Activated T-helper 1 cell treated with anti-CD3 and anti-CD28 coated beads, Interleukin-12 subunit alpha, Interleukin-12 subunit beta, Interleukin-2, Interleukin-4 antibody, amounts not matched to agents 30 ng/mL and 10 ng/mL and 1 ng/mL, durations not matched to agents 14 hours and 24 hours and 36 hours (primary cell): ENCODE data around the gene UGT3A1. TPM values are rescaled to one million over a fixed set of nuclear protein-coding genes. Genes with fewer than 3 reads are reported as not detected.
"Not testable (repeated sequence)": the region's sequence is repeated elsewhere in the genome, so short reads cannot be mapped to it uniquely, and the experiment has no call there.

Experiments
- DNase-seq: peaks from one replicate; pipeline ENCODE4 v3.0.0; 2021; ENCODE audit warnings: low spot score
- H3K27ac Mint-ChIP-seq: one replicate; pipeline ENCODE4 v1.8.0; 2021; ENCODE audit warnings: mild to moderate bottlenecking, mixed read lengths
- H3K27me3 Mint-ChIP-seq: one replicate; pipeline ENCODE4 v1.8.0; 2022; ENCODE audit warnings: mild to moderate bottlenecking, moderate library complexity, mixed read lengths; ENCODE audit not compliant: insufficient read depth
- H3K36me3 Mint-ChIP-seq: one replicate; pipeline ENCODE4 v1.8.0; 2021; ENCODE audit warnings: low read depth, mixed read lengths
- H3K4me1 Mint-ChIP-seq: one replicate; pipeline ENCODE4 v1.8.0; 2021; ENCODE audit warnings: low read depth, mixed read lengths
- H3K4me3 Mint-ChIP-seq: one replicate; pipeline ENCODE4 v1.8.0; 2021; ENCODE audit warnings: mild to moderate bottlenecking, moderate library complexity, mixed read lengths
- H3K9me3 Mint-ChIP-seq: one replicate; pipeline ENCODE4 v1.8.0; 2021; ENCODE audit warnings: mixed read lengths
- intact Hi-C: fragments of 100-400 bp; cut with micrococcal nuclease; formaldehyde crosslinking; loops from one replicate; pipeline ENCODE4 v1.15.1; 2024
- total RNA-seq: library from RNA; stranded (reverse); gene quantifications from 2 replicates; pipeline ENCODE4 v1.2.3, GENCODE V29; 2022

UGT3A1 gene, protein sequence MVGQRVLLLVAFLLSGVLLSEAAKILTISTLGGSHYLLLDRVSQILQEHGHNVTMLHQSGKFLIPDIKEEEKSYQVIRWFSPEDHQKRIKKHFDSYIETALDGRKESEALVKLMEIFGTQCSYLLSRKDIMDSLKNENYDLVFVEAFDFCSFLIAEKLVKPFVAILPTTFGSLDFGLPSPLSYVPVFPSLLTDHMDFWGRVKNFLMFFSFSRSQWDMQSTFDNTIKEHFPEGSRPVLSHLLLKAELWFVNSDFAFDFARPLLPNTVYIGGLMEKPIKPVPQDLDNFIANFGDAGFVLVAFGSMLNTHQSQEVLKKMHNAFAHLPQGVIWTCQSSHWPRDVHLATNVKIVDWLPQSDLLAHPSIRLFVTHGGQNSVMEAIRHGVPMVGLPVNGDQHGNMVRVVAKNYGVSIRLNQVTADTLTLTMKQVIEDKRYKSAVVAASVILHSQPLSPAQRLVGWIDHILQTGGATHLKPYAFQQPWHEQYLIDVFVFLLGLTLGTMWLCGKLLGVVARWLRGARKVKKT
- not detected in 2 replicates for total RNA-seq

DNA sequence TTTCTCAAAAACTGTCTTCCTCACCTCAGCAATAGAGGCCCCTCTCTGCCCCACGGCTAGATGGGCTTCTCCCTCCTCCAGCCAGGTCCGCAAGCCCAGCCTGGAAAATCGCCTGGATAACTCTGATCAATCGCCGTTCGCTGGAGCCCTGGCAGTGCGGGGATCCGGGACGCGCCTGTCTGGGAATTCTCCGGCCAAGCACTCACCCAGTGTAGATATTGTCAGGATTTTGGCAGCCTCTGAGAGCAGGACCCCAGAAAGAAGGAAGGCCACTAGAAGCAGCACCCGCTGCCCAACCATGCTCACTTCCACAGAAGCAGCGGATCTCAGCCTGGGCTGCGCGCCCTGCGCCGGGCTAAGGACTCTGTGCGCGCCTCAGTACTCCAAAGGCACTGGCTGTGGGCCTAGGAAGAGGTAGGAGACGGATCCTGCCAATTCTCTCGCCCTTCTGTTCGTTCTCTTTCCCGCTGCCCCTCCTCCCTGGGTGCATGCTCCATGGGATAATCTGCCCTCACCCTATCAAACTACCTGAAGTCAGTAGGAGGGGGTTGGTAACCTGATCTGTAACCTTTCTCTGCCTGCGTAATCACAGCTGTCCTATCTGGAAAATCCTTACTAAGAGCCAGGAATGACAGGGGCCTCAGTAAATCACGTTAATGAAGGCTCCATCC is at the start of gene UGT3A1:
Gene UGT3A1, minus strand, starts transcription at position 450 of the 671 bp plus-strand sequence. Its CDS starts 150 bp downstream, at position 300.
- Mint-ChIP-seq H3K4me3 (no peak within 1 kb of the TSS), H3K27me3 (peaks cover 3% of the 10 kb centered on the region), H3K27ac (no peak within 1 kb of the TSS), H3K9me3 (no peaks in the 10 kb centered on the region), H3K36me3 (no peaks in the 10 kb centered on the region), H3K4me1 (no peaks in the 10 kb centered on the region)
- DNase-seq, result no peak
- intact Hi-C loops, result no loop called here

DNA sequence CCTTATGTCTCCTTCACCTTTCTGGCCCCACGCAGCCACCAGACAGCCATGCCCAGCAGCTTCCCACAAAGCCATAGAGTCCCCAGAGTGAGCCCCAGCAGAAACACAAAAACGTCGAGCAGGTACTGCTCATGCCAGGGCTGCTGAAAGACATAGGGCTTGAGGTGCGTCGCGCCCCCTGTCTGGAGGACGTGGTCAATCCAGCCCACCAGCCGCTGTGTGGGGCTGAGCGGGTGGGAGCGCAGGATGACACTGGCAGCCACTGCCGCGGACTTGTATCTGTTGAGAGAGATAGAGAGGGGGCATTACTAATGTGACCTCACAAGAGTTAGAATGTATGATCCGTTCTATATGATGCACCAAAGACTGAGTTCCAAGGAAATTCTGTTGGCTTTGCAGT is 44.5 kb upstream of the UGT3A1 start:
- Mint-ChIP-seq H3K9me3 (no peaks in the 10 kb centered on the region), H3K27me3 (no peaks in the 10 kb centered on the region), H3K27ac (no peak overlapping the region), H3K36me3 (no peaks in the 10 kb centered on the region), H3K4me1 (no peaks in the 10 kb centered on the region), H3K4me3 (no peak overlapping the region)
- intact Hi-C loops, result no loop called here
- DNase-seq, result no peak

DNA sequence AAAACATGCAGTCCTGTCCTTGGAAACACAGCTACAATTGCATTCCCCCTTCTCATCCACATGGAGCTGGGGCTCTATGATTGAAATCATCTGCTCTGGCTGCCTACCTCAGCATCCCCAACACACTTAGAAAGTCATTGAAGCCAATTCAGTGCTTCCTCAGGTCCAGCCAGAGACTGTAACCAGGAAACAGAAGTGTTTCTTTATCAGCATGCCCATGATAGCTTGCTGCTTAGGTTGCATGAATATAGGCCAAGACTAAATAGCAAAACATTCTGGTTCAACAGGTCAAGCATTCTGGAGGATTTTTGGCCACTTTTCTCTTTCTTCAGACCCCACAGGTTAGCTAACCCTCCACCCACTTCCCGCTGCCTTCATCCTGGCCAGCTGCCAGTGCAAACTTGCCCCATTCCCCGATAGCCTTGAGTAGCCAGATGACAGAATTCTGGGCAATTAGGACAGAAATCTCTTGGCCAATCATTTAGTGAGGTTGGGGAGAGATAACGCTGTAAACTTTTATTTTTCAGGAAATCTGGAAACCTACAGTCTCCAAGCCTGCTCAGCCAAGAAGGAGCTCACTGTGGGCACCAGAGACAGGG is 43.4 kb upstream of the UGT3A1 start:
- H3K9me3 Mint-ChIP-seq, DNase-seq, H3K27me3 Mint-ChIP-seq, H3K36me3 Mint-ChIP-seq, H3K4me3 Mint-ChIP-seq, H3K27ac Mint-ChIP-seq, H3K4me1 Mint-ChIP-seq, intact Hi-C loops: not testable (repeated sequence)

DNA sequence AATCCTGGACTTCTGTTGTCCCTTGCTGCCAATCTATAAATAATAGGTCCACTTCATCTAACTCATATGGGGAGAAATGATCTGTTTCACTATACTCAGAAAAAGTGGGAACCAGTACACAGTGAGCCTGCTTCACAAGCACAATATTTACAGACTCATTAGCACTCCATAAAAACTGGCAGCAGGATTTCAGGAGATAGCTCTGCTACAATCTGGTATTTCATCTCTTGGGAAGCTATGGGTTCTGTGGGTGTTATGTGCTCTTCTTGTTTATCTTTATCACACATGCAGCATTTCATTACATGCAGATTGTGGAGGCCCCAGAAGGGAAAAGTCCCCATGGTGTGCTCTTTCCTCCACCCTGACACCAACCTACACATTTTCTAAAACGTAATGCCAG is 42.3 kb upstream of the UGT3A1 start:
- DNase-seq, result no peak
- H3K27ac Mint-ChIP-seq, result no peak overlapping the region
- no peaks in the 10 kb centered on the region for H3K36me3 Mint-ChIP-seq
- intact Hi-C loops, result no loop called here
- H3K9me3 Mint-ChIP-seq, result no peaks in the 10 kb centered on the region
- H3K4me1 Mint-ChIP-seq, result no peaks in the 10 kb centered on the region
- no peak overlapping the region for H3K4me3 Mint-ChIP-seq
- no peaks in the 10 kb centered on the region for H3K27me3 Mint-ChIP-seq

DNA sequence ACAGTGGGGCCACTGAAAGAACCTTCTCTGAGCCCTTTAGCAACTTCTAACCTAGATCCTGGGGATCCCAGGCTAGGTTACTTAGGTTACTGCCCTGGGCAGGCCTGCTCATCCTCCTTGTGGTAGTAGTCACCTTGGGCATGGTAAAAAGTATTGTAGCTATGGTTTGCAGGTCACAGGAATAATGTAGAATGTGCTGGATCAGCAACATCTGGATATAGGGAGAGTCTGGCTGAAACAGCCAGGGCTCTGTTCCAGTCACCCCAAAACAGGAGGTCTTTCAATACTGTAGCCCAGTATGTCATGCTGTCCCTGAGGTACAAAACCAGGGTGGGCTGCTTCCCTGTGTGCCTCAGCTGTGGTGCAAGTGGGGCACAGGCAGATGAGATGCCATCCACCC is 41.9 kb upstream of the UGT3A1 start:
- Mint-ChIP-seq H3K27ac (no peak overlapping the region), H3K36me3 (no peaks in the 10 kb centered on the region), H3K4me3 (no peak overlapping the region), H3K4me1 (no peaks in the 10 kb centered on the region), H3K9me3 (no peaks in the 10 kb centered on the region), H3K27me3 (peaks cover 1% of the 10 kb centered on the region)
- intact Hi-C loops, result no loop called here
- DNase-seq, result no peak

DNA sequence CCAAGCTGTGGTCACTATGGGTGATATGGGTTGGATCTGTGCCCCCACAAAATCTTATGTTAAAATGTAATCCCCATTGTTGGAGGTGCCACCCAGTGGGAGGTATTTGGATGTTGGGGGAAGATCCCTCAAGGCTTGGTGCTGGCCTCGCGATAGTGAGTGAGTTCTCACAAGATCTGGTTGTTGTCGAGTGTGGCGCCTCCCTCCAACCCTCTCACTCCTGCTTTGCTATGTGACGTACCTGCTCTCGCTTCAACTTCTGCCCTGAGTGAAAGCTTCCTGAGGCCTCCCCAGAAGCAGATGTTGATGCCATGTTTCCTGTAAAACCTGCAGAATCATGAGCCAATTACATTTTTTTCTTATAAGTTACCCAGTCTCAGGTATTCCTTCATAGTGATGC is 40.0 kb upstream of the UGT3A1 start:
- Mint-ChIP-seq H3K4me3 (no peak overlapping the region), H3K27me3 (peaks cover 2% of the 10 kb centered on the region), H3K4me1 (no peaks in the 10 kb centered on the region), H3K9me3 (no peaks in the 10 kb centered on the region), H3K36me3 (no peaks in the 10 kb centered on the region), H3K27ac (no peak overlapping the region)
- DNase-seq, result no peak
- intact Hi-C loops, result no loop called here

DNA sequence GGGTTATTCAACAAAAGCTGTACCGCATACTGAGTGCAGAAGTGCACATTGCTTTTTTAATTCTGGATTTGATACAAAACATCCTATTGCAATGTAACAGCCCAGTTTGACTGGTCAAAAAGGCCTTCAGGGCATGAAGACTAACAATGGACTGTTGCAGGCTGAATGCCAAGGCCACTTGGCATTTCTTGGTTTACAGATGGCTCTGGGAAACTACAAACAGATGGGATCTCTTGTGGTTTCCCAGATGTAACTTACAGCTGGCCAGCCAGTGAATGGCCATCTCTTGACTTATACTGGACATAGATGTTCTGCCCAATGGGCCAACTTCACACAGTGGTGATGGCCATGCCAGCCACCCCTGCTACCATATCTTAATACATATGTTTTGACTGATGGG is 38.7 kb upstream of the UGT3A1 start:
- intact Hi-C loops, result no loop called here
- Mint-ChIP-seq H3K9me3 (peaks cover 4% of the 10 kb centered on the region), H3K4me1 (no peaks in the 10 kb centered on the region), H3K27ac (no peak overlapping the region), H3K36me3 (no peaks in the 10 kb centered on the region), H3K4me3 (no peak overlapping the region), H3K27me3 (peaks cover 4% of the 10 kb centered on the region)
- no peak for DNase-seq

DNA sequence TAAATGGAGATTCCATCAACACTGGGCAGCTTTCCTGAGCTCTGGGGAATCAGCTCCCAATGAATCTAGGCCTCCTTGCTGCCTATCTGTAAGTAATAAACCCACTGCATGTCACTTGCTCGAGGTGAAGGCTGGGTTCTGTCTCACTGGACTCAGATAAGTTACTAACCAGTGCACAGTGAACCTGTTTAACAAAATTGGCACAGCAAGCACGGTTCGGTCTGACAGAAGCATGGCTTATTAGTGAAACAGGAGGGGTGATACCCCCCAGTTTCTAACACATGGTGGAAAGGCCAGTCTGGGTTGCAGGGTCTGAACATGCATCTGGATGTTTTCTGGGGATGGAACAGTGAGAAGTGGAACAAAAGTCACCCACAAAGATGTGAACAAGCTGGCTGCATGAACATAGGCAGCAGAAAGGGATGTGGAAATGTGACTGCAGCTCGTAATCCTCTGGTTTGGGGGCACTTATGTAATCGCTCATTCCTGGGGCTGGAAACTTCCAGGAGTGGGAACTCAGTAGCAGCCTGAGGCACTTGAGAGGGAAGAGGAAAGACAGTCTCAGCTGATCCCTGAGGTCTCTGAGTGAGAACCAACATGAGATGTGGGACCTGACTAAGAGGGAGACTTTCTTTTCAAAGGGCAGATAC is 37.8 kb upstream of the UGT3A1 start:
- no peak for DNase-seq
- no peaks in the 10 kb centered on the region for H3K4me1 Mint-ChIP-seq
- H3K36me3 Mint-ChIP-seq, result no peaks in the 10 kb centered on the region
- H3K9me3 Mint-ChIP-seq, result peaks cover 4% of the 10 kb centered on the region
- H3K27me3 Mint-ChIP-seq, result peaks cover 4% of the 10 kb centered on the region
- intact Hi-C loops, result no loop called here
- H3K4me3 Mint-ChIP-seq, result no peak overlapping the region
- no peak overlapping the region for H3K27ac Mint-ChIP-seq

DNA sequence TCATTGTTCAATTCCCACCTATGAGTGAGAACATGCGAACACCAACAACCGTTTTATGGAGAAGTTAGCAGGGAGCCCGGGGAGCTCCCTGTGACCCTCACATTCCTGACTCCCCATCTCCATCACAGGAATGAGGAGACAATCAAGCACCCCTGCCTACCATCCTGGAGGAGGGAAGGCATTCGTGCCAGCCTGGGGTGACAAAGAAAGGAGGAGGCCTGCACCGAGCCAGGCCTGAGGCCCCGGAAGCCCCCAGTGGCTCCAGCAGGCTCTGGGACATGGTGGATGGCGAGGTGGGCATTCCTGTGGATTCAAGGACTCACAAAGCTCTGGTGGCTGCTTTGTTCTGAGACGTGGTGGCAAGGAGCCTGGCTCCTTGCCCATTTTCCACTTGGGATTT is 36.5 kb upstream of the UGT3A1 start:
- Mint-ChIP-seq H3K36me3 (no peaks in the 10 kb centered on the region), H3K4me3 (no peak overlapping the region), H3K4me1 (no peaks in the 10 kb centered on the region), H3K9me3 (peaks cover 4% of the 10 kb centered on the region), H3K27me3 (peaks cover 4% of the 10 kb centered on the region), H3K27ac (no peak overlapping the region)
- no peak for DNase-seq
- intact Hi-C loops, result no loop called here

DNA sequence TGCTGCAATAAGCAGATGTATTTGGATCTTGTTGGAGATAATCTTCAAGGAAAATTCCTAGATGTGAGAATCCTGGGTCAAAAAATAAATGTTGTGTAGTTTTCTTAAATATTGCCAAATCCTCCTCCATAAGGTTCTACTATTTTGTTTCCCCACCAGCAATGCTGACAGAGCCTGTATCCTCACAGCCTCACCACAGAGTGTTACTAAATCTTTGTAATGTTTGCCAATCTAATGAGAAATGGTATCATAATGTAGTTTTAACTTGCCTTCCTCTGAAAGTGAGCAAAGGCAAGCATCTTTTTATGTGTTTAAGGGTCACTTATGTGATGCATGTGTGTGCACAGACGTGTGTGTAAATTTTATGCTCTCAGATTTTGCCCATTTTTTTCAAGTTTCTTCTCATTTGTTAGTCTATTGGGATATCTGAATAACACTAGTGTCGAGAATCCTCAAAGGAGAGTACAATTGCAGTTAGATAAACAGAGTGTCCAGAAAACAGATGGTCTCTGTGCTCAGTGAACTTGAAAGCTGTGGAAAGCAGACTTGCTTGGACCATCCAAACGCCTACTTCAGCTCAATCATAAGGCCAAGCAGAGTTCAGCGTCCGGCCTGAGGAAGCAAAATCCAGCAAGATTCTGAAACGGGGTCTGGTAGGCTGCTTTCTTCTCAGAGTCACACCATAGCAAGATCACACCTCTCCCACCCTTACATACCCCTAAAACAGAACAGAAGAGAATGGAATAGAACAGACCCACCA is 35.7 kb upstream of the UGT3A1 start:
- DNase-seq, result no peak
- Mint-ChIP-seq H3K36me3 (no peaks in the 10 kb centered on the region), H3K4me3 (no peak overlapping the region), H3K4me1 (no peaks in the 10 kb centered on the region), H3K9me3 (peaks cover 4% of the 10 kb centered on the region), H3K27me3 (peaks cover 4% of the 10 kb centered on the region), H3K27ac (no peak overlapping the region)
- intact Hi-C loops, result no loop called here

DNA sequence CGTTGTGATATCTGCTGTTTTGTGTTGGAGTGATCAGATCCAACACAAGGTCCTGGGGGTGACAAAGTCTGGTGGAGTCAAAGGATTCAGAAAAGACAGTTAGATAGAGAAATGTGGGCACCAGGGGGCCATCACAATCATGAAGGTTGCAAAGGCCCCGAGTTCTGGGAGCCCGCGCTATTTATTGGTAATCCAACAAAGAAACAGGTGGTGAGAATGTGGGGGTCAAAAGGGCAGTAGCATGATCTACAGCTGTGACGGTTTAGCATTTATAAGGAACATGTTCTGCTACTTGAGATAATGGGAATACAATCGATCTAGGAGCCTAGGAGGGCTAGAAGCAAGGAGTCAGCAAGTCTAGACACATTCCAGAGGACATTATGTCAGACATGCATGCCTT is 31.1 kb upstream of the UGT3A1 start:
- intact Hi-C loops, H3K27ac Mint-ChIP-seq, DNase-seq, H3K9me3 Mint-ChIP-seq, H3K4me3 Mint-ChIP-seq, H3K36me3 Mint-ChIP-seq, H3K4me1 Mint-ChIP-seq, H3K27me3 Mint-ChIP-seq: not testable (repeated sequence)

DNA sequence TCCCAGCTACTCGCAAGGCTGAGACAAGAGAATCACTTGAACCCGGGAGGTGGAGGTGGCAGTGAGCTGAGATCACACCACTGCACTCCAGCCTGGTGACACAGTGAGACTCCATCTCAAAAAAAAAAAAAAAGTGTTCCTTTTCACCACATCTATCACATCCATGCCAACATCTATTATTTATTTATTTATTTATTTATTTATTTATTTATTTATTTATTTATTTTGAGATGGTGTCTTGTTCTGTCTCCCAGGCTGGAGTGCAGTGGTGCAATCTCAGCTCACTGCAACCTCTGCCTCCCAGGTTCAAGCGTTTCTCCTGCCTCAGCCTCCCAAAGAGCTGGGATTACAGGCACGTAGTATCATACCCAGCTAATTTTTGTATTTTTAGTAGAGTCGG is 28.4 kb upstream of the UGT3A1 start:
- intact Hi-C loops, DNase-seq, H3K9me3 Mint-ChIP-seq, H3K4me3 Mint-ChIP-seq, H3K36me3 Mint-ChIP-seq, H3K27ac Mint-ChIP-seq, H3K4me1 Mint-ChIP-seq, H3K27me3 Mint-ChIP-seq: not testable (repeated sequence)
